MM.1S (cell line): ENCODE measurements around the gene EGFLAM.

Experiments used
- CTCF ChIP-seq: fragments of 300-600 bp; sonication (generic); IDR thresholded peaks from 2 replicates; pipeline ENCODE4 v1.5.1; 2016; ENCODE audit warnings: antibody characterized with exemption, low read length, mixed read lengths
- EZH2 ChIP-seq: fragments of 300-600 bp; sonication (generic); optimal IDR thresholded peaks from 2 replicates; pipeline ENCODE3; 2017; ENCODE audit warnings: low read depth, mild to moderate bottlenecking, antibody characterized with exemption, low read length, mixed read lengths

- TF ChIP-seq CTCF (no peak), EZH2 (no peak)
Measured at GRCh38 chr5:38426490-38426889, 168.1 kb downstream of the EGFLAM start.
